Kidney (tissue), 14 donors: ENCODE measurements around the gene IRAK3. TPM values are rescaled to one million over a fixed set of nuclear protein-coding genes. Genes with fewer than 3 reads are reported as not detected.

Source experiments
- DNase-seq, 5 donors: peaks; one replicate each; pipeline ENCODE4 v3.0.0-alpha.2; 2013 to 2020
- FAIRE-seq: peaks from 2 replicates; lab custom pipeline; 2012; peaks lifted over from hg19 to GRCh38; lab: Jason Lieb, UNC
- H3K27ac ChIP-seq, 2 donors: one replicate each; pipeline ENCODE4 v1.7.0; 2013; ENCODE audit warnings: low read depth in 2 of 2, low read length in 2 of 2, inconsistent platforms in 1 of 2
- H3K27me3 ChIP-seq: one replicate; pipeline ENCODE4 v1.7.1; 2013; ENCODE audit warnings: low read length, inconsistent platforms; ENCODE audit not compliant: control insufficient read depth, insufficient read depth
- H3K36me3 ChIP-seq, 3 donors: one replicate each; pipeline versions ENCODE4 v1.7.0 to v1.7.1; 2013; ENCODE audit warnings: low read length in 3 of 3, control low read depth in 1 of 3, inconsistent platforms in 1 of 3; ENCODE audit not compliant: insufficient read depth in 3 of 3, control insufficient read depth in 2 of 3
- H3K4me1 ChIP-seq, 3 donors: one replicate each; pipeline versions ENCODE4 v1.7.0 to v1.7.1; 2013; ENCODE audit warnings: low read length in 3 of 3, inconsistent platforms in 1 of 3, low read depth in 1 of 3; ENCODE audit not compliant: control insufficient read depth in 2 of 3, insufficient read depth in 2 of 3
- H3K4me3 ChIP-seq, 3 donors: one replicate each; pipeline versions ENCODE4 v1.7.0 to v1.8.1; 2013; ENCODE audit warnings: low read length in 3 of 3, control low read depth in 1 of 3, inconsistent platforms in 1 of 3
- H3K9ac ChIP-seq, 3 donors: one replicate each; pipeline versions ENCODE4 v1.7.0 to v1.7.1; 2013; ENCODE audit warnings: low read length in 3 of 3, control low read depth in 1 of 3, inconsistent platforms in 1 of 3
- H3K9me3 ChIP-seq, 3 donors: one replicate each; pipeline versions ENCODE4 v1.7.0 to v1.7.1; 2013; ENCODE audit warnings: low read length in 3 of 3, control low read depth in 1 of 3, inconsistent platforms in 1 of 3; ENCODE audit not compliant: control insufficient read depth in 2 of 3, insufficient read depth in 1 of 3
- CTCF ChIP-seq: IDR thresholded peaks from 3 replicates; pipeline ENCODE4 v1.5.1; 2012; ENCODE audit warnings: mild to moderate bottlenecking, moderate library complexity, borderline replicate concordance; ENCODE audit not compliant: insufficient read depth; ENCODE audit errors: extremely low read depth
- intact Hi-C: fragments of 100-400 bp; cut with DNase I; formaldehyde crosslinking; loops from one replicate; pipeline ENCODE4 v1.11.1; 2022
- polyA plus RNA-seq: library from polyadenylated mRNA; stranded (reverse); fragments of 350-450 nt; fragmentation: Illumina TruSeq; extraction: RNeasy Lipid Tissue Mini Kit (QIAGEN cat#74804); gene quantifications from one replicate; pipeline ENCODE4 v1.2.3, GENCODE V29; 2014; ENCODE audit warnings: low read depth, low replicate concordance; ENCODE audit not compliant: insufficient read depth
- total RNA-seq: library from RNA; stranded (reverse); fragmentation: NEBNext Ultra II Directional; extraction: Animal tissue kit (Norgen Biotek cat#: 25700); gene quantifications from one replicate; pipeline ENCODE4 v1.2.1, GENCODE V29; 2021
- donor health status: control.
- donor health status: control.
- donor health status: control.
- donor health status: control.
- donor health status: control.
- donor health status: DM: yes; HTN: yes; CAD: no.
- donor health status: Normal renal cell carcinoma (clear cell type).

The IRAK3 gene
- total and polyA plus RNA-seq, 2 donors from 2014 or later, result 1.2 to 19.9 TPM

GRCh38 chr12:66144791-66145754 is 43.9 kb upstream of the IRAK3 start:
- Histone ChIP-seq H3K4me3 (no peak overlapping the region), H3K4me1 (no peaks in the 10 kb centered on the region), H3K9me3 (peaks cover 0 to 12% (median 2%) of the 10 kb centered on the region in 3 donors), H3K27me3 (no peaks in the 10 kb centered on the region), H3K36me3 (peaks cover 5 to 16% (median 9%) of the 10 kb centered on the region in 3 donors), H3K27ac (peak overlapping the region; percentile 6 to 9), H3K9ac (no peak overlapping the region)
- FAIRE-seq, result peak; percentile 32
- intact Hi-C loops, result no loop called here
- peak in 3 of 5 donors; percentile 18 to 79 (median 76) for DNase-seq
- peak; percentile 54 for TF ChIP-seq CTCF

- no peaks in the 10 kb centered on the region for H3K9me3 ChIP-seq
- FAIRE-seq, result no peak
- intact Hi-C loops, result no loop called here
- TF ChIP-seq CTCF, result no peak
- no peaks in the 10 kb centered on the region for H3K4me1 ChIP-seq
- H3K9ac ChIP-seq, result no peak overlapping the region
- no peak overlapping the region for H3K27ac ChIP-seq
- H3K36me3 ChIP-seq, result peaks cover 0 to 6% (median 4%) of the 10 kb centered on the region in 3 donors
- H3K4me3 ChIP-seq, result no peak overlapping the region
- no peak for DNase-seq
- H3K27me3 ChIP-seq, result no peaks in the 10 kb centered on the region
Measured at GRCh38 chr12:66149702-66150398, 39.2 kb upstream of the IRAK3 start.

GRCh38 chr12:66152732-66153131 is 36.3 kb upstream of the IRAK3 start:
- no peak for TF ChIP-seq CTCF
- intact Hi-C loops, result no loop called here
- H3K27me3 ChIP-seq, result no peaks in the 10 kb centered on the region
- no peak overlapping the region for H3K27ac ChIP-seq
- DNase-seq, result no peak
- no peaks in the 10 kb centered on the region for H3K4me1 ChIP-seq
- no peak overlapping the region for H3K9ac ChIP-seq
- no peaks in the 10 kb centered on the region for H3K9me3 ChIP-seq
- no peak for FAIRE-seq
- H3K36me3 ChIP-seq, result peaks cover 0 to 6% (median 4%) of the 10 kb centered on the region in 3 donors
- H3K4me3 ChIP-seq, result no peak overlapping the region
